ENCODE results near the gene OR2T3.

DNA sequence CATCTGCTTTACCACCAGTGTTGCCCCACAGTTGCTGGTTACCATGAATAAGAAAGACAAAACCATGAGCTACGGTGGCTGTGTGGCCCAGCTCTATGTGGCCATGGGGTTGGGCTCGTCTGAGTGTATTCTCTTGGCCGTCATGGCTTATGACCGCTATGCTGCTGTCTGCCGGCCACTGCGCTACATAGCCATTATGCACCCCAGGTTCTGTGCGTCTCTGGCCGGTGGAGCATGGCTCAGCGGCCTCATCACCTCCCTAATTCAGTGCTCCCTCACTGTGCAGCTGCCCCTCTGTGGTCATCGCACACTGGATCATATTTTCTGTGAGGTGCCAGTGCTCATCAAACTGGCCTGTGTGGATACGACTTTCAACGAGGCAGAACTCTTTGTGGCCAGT, 48.7 kb downstream of the OR2T3 start:
- TF ChIP-seq, protein P1, sequence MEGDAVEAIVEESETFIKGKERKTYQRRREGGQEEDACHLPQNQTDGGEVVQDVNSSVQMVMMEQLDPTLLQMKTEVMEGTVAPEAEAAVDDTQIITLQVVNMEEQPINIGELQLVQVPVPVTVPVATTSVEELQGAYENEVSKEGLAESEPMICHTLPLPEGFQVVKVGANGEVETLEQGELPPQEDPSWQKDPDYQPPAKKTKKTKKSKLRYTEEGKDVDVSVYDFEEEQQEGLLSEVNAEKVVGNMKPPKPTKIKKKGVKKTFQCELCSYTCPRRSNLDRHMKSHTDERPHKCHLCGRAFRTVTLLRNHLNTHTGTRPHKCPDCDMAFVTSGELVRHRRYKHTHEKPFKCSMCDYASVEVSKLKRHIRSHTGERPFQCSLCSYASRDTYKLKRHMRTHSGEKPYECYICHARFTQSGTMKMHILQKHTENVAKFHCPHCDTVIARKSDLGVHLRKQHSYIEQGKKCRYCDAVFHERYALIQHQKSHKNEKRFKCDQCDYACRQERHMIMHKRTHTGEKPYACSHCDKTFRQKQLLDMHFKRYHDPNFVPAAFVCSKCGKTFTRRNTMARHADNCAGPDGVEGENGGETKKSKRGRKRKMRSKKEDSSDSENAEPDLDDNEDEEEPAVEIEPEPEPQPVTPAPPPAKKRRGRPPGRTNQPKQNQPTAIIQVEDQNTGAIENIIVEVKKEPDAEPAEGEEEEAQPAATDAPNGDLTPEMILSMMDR (IDR thresholded peaks at IDR 0.05), result no peak
- TF ChIP-seq EZH2phosphoT487 (IDR thresholded peaks at IDR 0.05; ENCODE audit: borderline replicate concordance, low read depth), result no peak
- TF ChIP-seq YY1 (IDR thresholded peaks at IDR 0.05; ENCODE audit: low read depth), result no peak
- no peak for TF ChIP-seq TAF1 (IDR thresholded peaks at IDR 0.05; ENCODE audit: borderline replicate concordance, low read depth, low read length)
- no peak for TF ChIP-seq SIN3A (IDR thresholded peaks at IDR 0.05; ENCODE audit: borderline replicate concordance, low read depth, low read length)
- no peak for TF ChIP-seq POLR2AphosphoS5 (IDR thresholded peaks at IDR 0.05; ENCODE audit: low read depth, low read length)
- no peak for TF ChIP-seq CHD2 (IDR thresholded peaks at IDR 0.05; ENCODE audit: low read length, partially characterized antibody)
- TF ChIP-seq RFX5 (IDR thresholded peaks at IDR 0.05; ENCODE audit: low read length), result no peak
- TF ChIP-seq EP300 (IDR thresholded peaks at IDR 0.05; ENCODE audit: borderline replicate concordance in 1 of 2, low read depth in 1 of 2, low read length in 1 of 2), result no peak
- TF ChIP-seq GABPA (IDR thresholded peaks at IDR 0.05; ENCODE audit: low read depth), result no peak
- TF ChIP-seq, protein P2, sequence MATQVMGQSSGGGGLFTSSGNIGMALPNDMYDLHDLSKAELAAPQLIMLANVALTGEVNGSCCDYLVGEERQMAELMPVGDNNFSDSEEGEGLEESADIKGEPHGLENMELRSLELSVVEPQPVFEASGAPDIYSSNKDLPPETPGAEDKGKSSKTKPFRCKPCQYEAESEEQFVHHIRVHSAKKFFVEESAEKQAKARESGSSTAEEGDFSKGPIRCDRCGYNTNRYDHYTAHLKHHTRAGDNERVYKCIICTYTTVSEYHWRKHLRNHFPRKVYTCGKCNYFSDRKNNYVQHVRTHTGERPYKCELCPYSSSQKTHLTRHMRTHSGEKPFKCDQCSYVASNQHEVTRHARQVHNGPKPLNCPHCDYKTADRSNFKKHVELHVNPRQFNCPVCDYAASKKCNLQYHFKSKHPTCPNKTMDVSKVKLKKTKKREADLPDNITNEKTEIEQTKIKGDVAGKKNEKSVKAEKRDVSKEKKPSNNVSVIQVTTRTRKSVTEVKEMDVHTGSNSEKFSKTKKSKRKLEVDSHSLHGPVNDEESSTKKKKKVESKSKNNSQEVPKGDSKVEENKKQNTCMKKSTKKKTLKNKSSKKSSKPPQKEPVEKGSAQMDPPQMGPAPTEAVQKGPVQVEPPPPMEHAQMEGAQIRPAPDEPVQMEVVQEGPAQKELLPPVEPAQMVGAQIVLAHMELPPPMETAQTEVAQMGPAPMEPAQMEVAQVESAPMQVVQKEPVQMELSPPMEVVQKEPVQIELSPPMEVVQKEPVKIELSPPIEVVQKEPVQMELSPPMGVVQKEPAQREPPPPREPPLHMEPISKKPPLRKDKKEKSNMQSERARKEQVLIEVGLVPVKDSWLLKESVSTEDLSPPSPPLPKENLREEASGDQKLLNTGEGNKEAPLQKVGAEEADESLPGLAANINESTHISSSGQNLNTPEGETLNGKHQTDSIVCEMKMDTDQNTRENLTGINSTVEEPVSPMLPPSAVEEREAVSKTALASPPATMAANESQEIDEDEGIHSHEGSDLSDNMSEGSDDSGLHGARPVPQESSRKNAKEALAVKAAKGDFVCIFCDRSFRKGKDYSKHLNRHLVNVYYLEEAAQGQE (IDR thresholded peaks at IDR 0.05; ENCODE audit: low read depth, low read length), result no peak
- no peak for TF ChIP-seq FOXM1 (IDR thresholded peaks at IDR 0.05; ENCODE audit: low read depth)
- TF ChIP-seq TEAD4 (IDR thresholded peaks at IDR 0.05; ENCODE audit: borderline replicate concordance, insufficient read depth), result no peak
- no peak for TF ChIP-seq RAD21 (IDR thresholded peaks at IDR 0.05; ENCODE audit: low read length)
